ENCODE results near the gene PEMT.

The PEMT gene

GRCh38 chr17:17551361-17551760 lies 40.1 kb downstream of the PEMT start:
- no peak for DNase-seq (ENCODE audit: low read depth, low spot score)
- no peaks in the 10 kb centered on the region for H3K36me3 ChIP-seq (ENCODE audit: insufficient read depth, insufficient read length, low read length)
- no peaks in the 10 kb centered on the region for H3K27me3 ChIP-seq (ENCODE audit: insufficient read depth, insufficient read length)

GRCh38 chr17:17549732-17550366 lies 41.7 kb downstream of the PEMT start:
- DNase-seq (ENCODE audit: low read depth, low spot score) = no peak
- TF ChIP-seq YY1 (IDR thresholded peaks at IDR 0.05; ENCODE audit: insufficient read depth, insufficient read length) (no peak), SUZ12 (IDR thresholded peaks at IDR 0.05; ENCODE audit: extremely low read depth, insufficient read depth, insufficient read length) (no peak), ZNF274 (IDR thresholded peaks at IDR 0.05; ENCODE audit: low read depth, low read length) (no peak)
- Histone ChIP-seq H3K36me3 (ENCODE audit: insufficient read depth, insufficient read length, low read length) (no peaks in the 10 kb centered on the region), H3K9ac (ENCODE audit: insufficient read length, low read depth) (no peak overlapping the region), H3K9me3 (ENCODE audit: insufficient read depth, low read length) (no peaks in the 10 kb centered on the region), H3K27me3 (ENCODE audit: insufficient read depth, insufficient read length) (no peaks in the 10 kb centered on the region), H3K4me1 (ENCODE audit: insufficient read depth, insufficient read length) (peaks cover 5% of the 10 kb centered on the region), H3K4me3 (ENCODE audit: insufficient read length, low read depth) (no peak overlapping the region)

More at GRCh38 chr17:17551361-17551760, 40.1 kb downstream of the PEMT start:
- Histone ChIP-seq H3K4me3 (ENCODE audit: insufficient read length, low read depth) (no peak overlapping the region), H3K9me3 (ENCODE audit: insufficient read depth, low read length) (no peaks in the 10 kb centered on the region), H3K9ac (ENCODE audit: insufficient read length, low read depth) (no peak overlapping the region), H3K4me1 (ENCODE audit: insufficient read depth, insufficient read length) (peaks cover 7% of the 10 kb centered on the region)
- TF ChIP-seq SUZ12 (IDR thresholded peaks at IDR 0.05; ENCODE audit: extremely low read depth, insufficient read depth, insufficient read length) = no peak
- no peak for TF ChIP-seq YY1 (IDR thresholded peaks at IDR 0.05; ENCODE audit: insufficient read depth, insufficient read length)
- no peak for TF ChIP-seq ZNF274 (IDR thresholded peaks at IDR 0.05; ENCODE audit: low read depth, low read length)

- no peak overlapping the region for H3K4me3 ChIP-seq (ENCODE audit: insufficient read length, low read depth)
- TF ChIP-seq ZNF274 (IDR thresholded peaks at IDR 0.05; ENCODE audit: low read depth, low read length) (no peak), SUZ12 (IDR thresholded peaks at IDR 0.05; ENCODE audit: extremely low read depth, insufficient read depth, insufficient read length) (no peak), YY1 (IDR thresholded peaks at IDR 0.05; ENCODE audit: insufficient read depth, insufficient read length) (no peak)
- peaks cover 5% of the 10 kb centered on the region for H3K4me1 ChIP-seq (ENCODE audit: insufficient read depth, insufficient read length)
- no peaks in the 10 kb centered on the region for H3K9me3 ChIP-seq (ENCODE audit: insufficient read depth, low read length)
- H3K36me3 ChIP-seq (ENCODE audit: insufficient read depth, insufficient read length, low read length) = no peaks in the 10 kb centered on the region
- no peaks in the 10 kb centered on the region for H3K27me3 ChIP-seq (ENCODE audit: insufficient read depth, insufficient read length)
- no peak for DNase-seq (ENCODE audit: low read depth, low spot score)
- no peak overlapping the region for H3K9ac ChIP-seq (ENCODE audit: insufficient read length, low read depth)
These were observed 43.5 kb downstream of the PEMT start for GRCh38 chr17:17548044-17548443.

GRCh38 chr17:17547210-17547764 lies 44.2 kb downstream of the PEMT start:
- TF ChIP-seq YY1 (IDR thresholded peaks at IDR 0.05; ENCODE audit: insufficient read depth, insufficient read length) (no peak), SUZ12 (IDR thresholded peaks at IDR 0.05; ENCODE audit: extremely low read depth, insufficient read depth, insufficient read length) (no peak), ZNF274 (IDR thresholded peaks at IDR 0.05; ENCODE audit: low read depth, low read length) (no peak)
- Histone ChIP-seq H3K4me1 (ENCODE audit: insufficient read depth, insufficient read length) (peaks cover 5% of the 10 kb centered on the region), H3K36me3 (ENCODE audit: insufficient read depth, insufficient read length, low read length) (no peaks in the 10 kb centered on the region), H3K4me3 (ENCODE audit: insufficient read length, low read depth) (no peak overlapping the region), H3K9me3 (ENCODE audit: insufficient read depth, low read length) (no peaks in the 10 kb centered on the region), H3K9ac (ENCODE audit: insufficient read length, low read depth) (no peak overlapping the region), H3K27me3 (ENCODE audit: insufficient read depth, insufficient read length) (no peaks in the 10 kb centered on the region)
- DNase-seq (ENCODE audit: low read depth, low spot score) = no peak

- Histone ChIP-seq H3K36me3 (ENCODE audit: insufficient read depth, insufficient read length, low read length) (no peaks in the 10 kb centered on the region), H3K9me3 (ENCODE audit: insufficient read depth, low read length) (no peaks in the 10 kb centered on the region), H3K4me1 (ENCODE audit: insufficient read depth, insufficient read length) (peaks cover 4% of the 10 kb centered on the region), H3K27me3 (ENCODE audit: insufficient read depth, insufficient read length) (no peaks in the 10 kb centered on the region), H3K9ac (ENCODE audit: insufficient read length, low read depth) (no peak overlapping the region), H3K4me3 (ENCODE audit: insufficient read length, low read depth) (no peak overlapping the region)
- DNase-seq (ENCODE audit: low read depth, low spot score) = no peak
- TF ChIP-seq YY1 (IDR thresholded peaks at IDR 0.05; ENCODE audit: insufficient read depth, insufficient read length) = no peak
- TF ChIP-seq ZNF274 (IDR thresholded peaks at IDR 0.05; ENCODE audit: low read depth, low read length) = no peak
- TF ChIP-seq SUZ12 (IDR thresholded peaks at IDR 0.05; ENCODE audit: extremely low read depth, insufficient read depth, insufficient read length) = no peak
These were observed 44.9 kb downstream of the PEMT start for GRCh38 chr17:17546399-17547185.

GRCh38 chr17:17545984-17546383 lies 45.5 kb downstream of the PEMT start:
- H3K9me3 ChIP-seq (ENCODE audit: insufficient read depth, low read length) = no peaks in the 10 kb centered on the region
- TF ChIP-seq YY1 (IDR thresholded peaks at IDR 0.05; ENCODE audit: insufficient read depth, insufficient read length) (no peak), SUZ12 (IDR thresholded peaks at IDR 0.05; ENCODE audit: extremely low read depth, insufficient read depth, insufficient read length) (no peak), ZNF274 (IDR thresholded peaks at IDR 0.05; ENCODE audit: low read depth, low read length) (no peak)
- no peaks in the 10 kb centered on the region for H3K36me3 ChIP-seq (ENCODE audit: insufficient read depth, insufficient read length, low read length)
- DNase-seq (ENCODE audit: low read depth, low spot score) = no peak
- H3K4me1 ChIP-seq (ENCODE audit: insufficient read depth, insufficient read length) = no peaks in the 10 kb centered on the region
- no peaks in the 10 kb centered on the region for H3K27me3 ChIP-seq (ENCODE audit: insufficient read depth, insufficient read length)
- H3K9ac ChIP-seq (ENCODE audit: insufficient read length, low read depth) = no peak overlapping the region
- no peak overlapping the region for H3K4me3 ChIP-seq (ENCODE audit: insufficient read length, low read depth)
